PC-9 (cell line): Measurements from ENCODE around the gene TBC1D2. TPM values are rescaled to one million over a fixed set of nuclear protein-coding genes. Genes with fewer than 3 reads are reported as not detected.

Experiments used
- BruUV-seq: library from RNA; stranded (reverse); fragments of 400-500 nt; replicated peaks from 2 replicates; lab custom pipeline; 2021; lab: Mats Ljungman, UMichigan
- CTCF ChIA-PET: fragments of 300-600 bp; sonication (Branson Sonifier 250); formaldehyde crosslinking; loops from one replicate; lab custom pipeline; 2022; ENCODE audit warnings: antibody characterized with exemption; lab: Charles Lee
- POLR2A ChIA-PET: fragments of 300-600 bp; sonication (Branson Sonifier 250); formaldehyde crosslinking; loops from one replicate; lab custom pipeline; 2022; ENCODE audit warnings: antibody characterized with exemption; ENCODE audit not compliant: unreplicated experiment; lab: Charles Lee
- DNase-seq, 2 experiments: peaks; one replicate each; pipeline versions ENCODE4 v3.0.0 to v3.0.0-alpha.2; 2015 to 2022; ENCODE audit warnings: mixed read lengths in 1 of 2
- H2AFZ ChIP-seq: fragments of 200-600 bp; sonication (generic); 2 replicates; pipeline ENCODE4 v1.8.1; 2017; ENCODE audit warnings: antibody characterized with exemption
- H3F3A ChIP-seq: fragments of 200-600 bp; sonication (generic); 2 replicates; pipeline ENCODE4 v1.8.1; 2017; ENCODE audit warnings: antibody characterized with exemption, mild to moderate bottlenecking, low read depth; ENCODE audit not compliant: insufficient read depth
- H3K27ac ChIP-seq: fragments of 200-600 bp; sonication (generic); 2 replicates; pipeline ENCODE4 v1.6.1; 2016; ENCODE audit warnings: mixed run types
- H3K27me3 ChIP-seq: fragments of 200-600 bp; sonication (generic); 2 replicates; pipeline ENCODE4 v1.6.1; 2016; ENCODE audit warnings: low read depth, mixed run types; ENCODE audit not compliant: insufficient read depth
- H3K36me3 ChIP-seq: fragments of 200-600 bp; sonication (generic); 2 replicates; pipeline ENCODE4 v1.6.1; 2016; ENCODE audit warnings: low read depth, mixed run types
- H3K4me1 ChIP-seq: fragments of 200-600 bp; sonication (generic); replicated peaks from 2 replicates; pipeline ENCODE4 v1.6.1; 2016; ENCODE audit warnings: mixed run types; ENCODE audit not compliant: insufficient read depth
- H3K4me2 ChIP-seq: fragments of 200-600 bp; sonication (generic); 2 replicates; pipeline ENCODE4 v1.6.1; 2017; ENCODE audit warnings: mixed run types
- H3K4me3 ChIP-seq: fragments of 200-600 bp; sonication (generic); 2 replicates; pipeline ENCODE4 v1.6.1; 2016; ENCODE audit warnings: mixed run types
- H3K79me2 ChIP-seq: fragments of 200-600 bp; sonication (generic); 2 replicates; pipeline ENCODE4 v1.6.1; 2017; ENCODE audit warnings: low read depth, mixed run types
- H3K9me2 ChIP-seq: fragments of 200-600 bp; sonication (generic); 2 replicates; pipeline ENCODE4 v1.8.1; 2017; ENCODE audit warnings: mild to moderate bottlenecking; ENCODE audit not compliant: insufficient read depth
- H3K9me3 ChIP-seq: fragments of 200-600 bp; sonication (generic); 2 replicates; pipeline ENCODE4 v1.8.1; 2016; ENCODE audit warnings: low read depth; ENCODE audit not compliant: insufficient read depth
- H4K20me1 ChIP-seq: fragments of 200-600 bp; sonication (generic); 2 replicates; pipeline ENCODE4 v1.8.1; 2017; ENCODE audit not compliant: insufficient read depth
- EZH2 ChIP-seq: fragments of 200-600 bp; sonication (generic); IDR thresholded peaks from 2 replicates; pipeline ENCODE4 v1.8.0; 2017; ENCODE audit warnings: antibody characterized with exemption, low read depth
- intact Hi-C: fragments of 100-400 bp; cut with micrococcal nuclease; formaldehyde crosslinking; loops from one replicate; pipeline ENCODE4 v1.10.0; 2022; ENCODE audit not compliant: unreplicated experiment
- total RNA-seq: library from RNA; stranded (reverse); gene quantifications from 2 replicates; pipeline ENCODE4 v1.2.3, GENCODE V29; 2021
- TF ChIP-seq, protein P1 (sequence below): fragments of 200-600 bp; sonication (generic); conservative IDR thresholded peaks from 2 replicates; pipeline ENCODE4 v1.6.1; 2017; ENCODE audit warnings: mixed run types, antibody characterized with exemption, mild to moderate bottlenecking, moderate library complexity

TBC1D2 gene
- total RNA-seq, 1 experiment from 2014 or later, result 44.7 TPM

- no peak for TF ChIP-seq EZH2
- TF ChIP-seq, protein P1, sequence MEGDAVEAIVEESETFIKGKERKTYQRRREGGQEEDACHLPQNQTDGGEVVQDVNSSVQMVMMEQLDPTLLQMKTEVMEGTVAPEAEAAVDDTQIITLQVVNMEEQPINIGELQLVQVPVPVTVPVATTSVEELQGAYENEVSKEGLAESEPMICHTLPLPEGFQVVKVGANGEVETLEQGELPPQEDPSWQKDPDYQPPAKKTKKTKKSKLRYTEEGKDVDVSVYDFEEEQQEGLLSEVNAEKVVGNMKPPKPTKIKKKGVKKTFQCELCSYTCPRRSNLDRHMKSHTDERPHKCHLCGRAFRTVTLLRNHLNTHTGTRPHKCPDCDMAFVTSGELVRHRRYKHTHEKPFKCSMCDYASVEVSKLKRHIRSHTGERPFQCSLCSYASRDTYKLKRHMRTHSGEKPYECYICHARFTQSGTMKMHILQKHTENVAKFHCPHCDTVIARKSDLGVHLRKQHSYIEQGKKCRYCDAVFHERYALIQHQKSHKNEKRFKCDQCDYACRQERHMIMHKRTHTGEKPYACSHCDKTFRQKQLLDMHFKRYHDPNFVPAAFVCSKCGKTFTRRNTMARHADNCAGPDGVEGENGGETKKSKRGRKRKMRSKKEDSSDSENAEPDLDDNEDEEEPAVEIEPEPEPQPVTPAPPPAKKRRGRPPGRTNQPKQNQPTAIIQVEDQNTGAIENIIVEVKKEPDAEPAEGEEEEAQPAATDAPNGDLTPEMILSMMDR, result no peak
- H3K9me2 ChIP-seq, result no peaks in the 10 kb centered on the region
- no peak overlapping the region for H3K4me3 ChIP-seq
- no peaks in the 10 kb centered on the region for H3K9me3 ChIP-seq
- H3F3A ChIP-seq, result no peaks in the 10 kb centered on the region
- intact Hi-C loops, result no loop called here
- 0 out of 2 replicates have a peak, but pooled peaks cover 4% of the 10 kb centered on the region for H3K4me1 ChIP-seq
- H3K27me3 ChIP-seq, result no peaks in the 10 kb centered on the region
- no peaks in the 10 kb centered on the region for H3K79me2 ChIP-seq
- no TSS peak for BruUV-seq
- POLR2A ChIA-PET, result no interaction called here
- peak; percentile 42 to 52 for DNase-seq
- H3K36me3 ChIP-seq, result no peaks in the 10 kb centered on the region
- no peak overlapping the region for H3K4me2 ChIP-seq
- no peak overlapping the region for H2AFZ ChIP-seq
- no peak overlapping the region for H3K27ac ChIP-seq
- CTCF ChIA-PET, result no interaction called here
- no peaks in the 10 kb centered on the region for H4K20me1 ChIP-seq
These were observed 33.4 kb upstream of the TBC1D2 start for GRCh38 chr9:98288881-98289280.

DNA sequence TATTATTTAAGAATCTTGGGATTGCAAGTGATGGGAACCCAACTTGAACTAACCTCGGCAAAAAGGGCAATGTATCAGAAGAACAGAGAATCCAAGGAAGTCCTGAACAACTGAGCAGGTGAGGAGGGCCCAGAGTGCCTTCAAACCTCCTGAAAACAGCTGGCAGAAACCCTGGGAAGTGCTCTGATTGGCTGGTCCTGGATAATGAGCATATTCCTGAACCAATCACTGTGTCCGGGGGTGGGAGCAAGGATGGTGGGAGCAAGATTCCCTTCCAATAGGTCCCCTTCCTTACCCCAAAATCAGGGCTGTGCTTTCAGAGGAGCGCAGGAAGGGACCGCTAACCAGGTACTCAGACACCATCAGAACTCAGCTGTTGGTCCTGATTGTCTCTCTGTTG lies 31.9 kb upstream of the TBC1D2 start:
- Histone ChIP-seq H3K79me2 (no peaks in the 10 kb centered on the region), H2AFZ (no peak overlapping the region), H3K9me3 (no peaks in the 10 kb centered on the region), H3K36me3 (no peaks in the 10 kb centered on the region), H4K20me1 (no peaks in the 10 kb centered on the region), H3K27me3 (no peaks in the 10 kb centered on the region), H3K4me1 (peaks cover 17% of the 10 kb centered on the region; the same call in 1 of the 2 replicates), H3K27ac (no peak overlapping the region), H3K9me2 (no peaks in the 10 kb centered on the region), H3F3A (peaks cover 6% of the 10 kb centered on the region; the same call in 1 of the 2 replicates), H3K4me3 (no peak overlapping the region), H3K4me2 (no peak overlapping the region)
- TF ChIP-seq, protein P1, result no peak
- no peak for TF ChIP-seq EZH2
- intact Hi-C loops, result no loop called here
- POLR2A ChIA-PET, result no interaction called here
- CTCF ChIA-PET, result no interaction called here
- DNase-seq, result peak in 1 of 2 experiments; percentile 8
- no TSS peak for BruUV-seq

GRCh38 chr9:98285446-98285845 lies 30.0 kb upstream of the TBC1D2 start:
- H3K4me2 ChIP-seq, result no peak overlapping the region
- intact Hi-C loops, result no loop called here
- no peaks in the 10 kb centered on the region for H3K9me3 ChIP-seq
- peaks cover 6% of the 10 kb centered on the region; the same call in 1 of the 2 replicates for H3F3A ChIP-seq
- H2AFZ ChIP-seq, result no peak overlapping the region
- peaks cover 17% of the 10 kb centered on the region; the same call in 1 of the 2 replicates for H3K4me1 ChIP-seq
- no peak for DNase-seq
- TF ChIP-seq, protein P1, result no peak
- TF ChIP-seq EZH2, result no peak
- CTCF ChIA-PET, result interaction anchor here (0.6 kb wide), 1 partner anchor 490 kb away, joined by 3 read pairs; no protein-coding TSS in a partner anchor
- H3K4me3 ChIP-seq, result no peak overlapping the region
- no peaks in the 10 kb centered on the region for H3K36me3 ChIP-seq
- no peaks in the 10 kb centered on the region for H4K20me1 ChIP-seq
- POLR2A ChIA-PET, result no interaction called here
- H3K79me2 ChIP-seq, result no peaks in the 10 kb centered on the region
- no TSS peak for BruUV-seq
- H3K9me2 ChIP-seq, result no peaks in the 10 kb centered on the region
- H3K27ac ChIP-seq, result no peak overlapping the region
- H3K27me3 ChIP-seq, result no peaks in the 10 kb centered on the region
